OCI-LY3 (cell line): ENCODE data around the gene NMNAT1.
A peak's percentile ranks its signal among the peaks of the same experiment; 100 is the strongest.

ENCODE experiments used
- H2AFZ ChIP-seq: fragments of 200-600, 300-600 bp; shearing (Covaris generic); 2 replicates; pipeline ENCODE4 v1.6.0; 2014; ENCODE audit warnings: antibody characterized with exemption, low read depth, low read length
- H3K27ac ChIP-seq: fragments of 200-600, 300-600 bp; sonication (generic); 2 replicates; pipeline ENCODE4 v1.5.1; 2014; ENCODE audit warnings: mild to moderate bottlenecking, low read length, moderate library complexity, mixed read lengths
- H3K27me3 ChIP-seq: fragments of 200-600, 300-600 bp; sonication (generic); 2 replicates; pipeline ENCODE4 v1.6.1; 2014; ENCODE audit warnings: low read depth, low read length, mixed read lengths
- H3K36me3 ChIP-seq: fragments of 200-600, 300-600 bp; sonication (generic); replicated peaks from 2 replicates; pipeline ENCODE3; 2014; ENCODE audit warnings: low read depth, low read length, mixed read lengths
- H3K4me1 ChIP-seq: fragments of 300-600, 200-600 bp; sonication (generic); 2 replicates; pipeline ENCODE4 v1.6.1; 2014; ENCODE audit warnings: low read length, mixed read lengths
- H3K4me2 ChIP-seq: fragments of 200-600, 300-600 bp; sonication (generic); 2 replicates; pipeline ENCODE4 v1.6.1; 2014; ENCODE audit warnings: low read length, mixed read lengths
- H3K4me3 ChIP-seq: fragments of 300-600, 200-600 bp; sonication (generic); 2 replicates; pipeline ENCODE4 v1.5.1; 2014; ENCODE audit warnings: antibody characterized with exemption, mild to moderate bottlenecking, low read length, moderate library complexity
- H3K79me2 ChIP-seq: fragments of 300-600, 200-600 bp; shearing (Covaris generic); 2 replicates; pipeline ENCODE4 v1.6.1; 2014; ENCODE audit warnings: mild to moderate bottlenecking, low read length, mixed read lengths
- H3K9ac ChIP-seq: fragments of 300-600, 200-600 bp; shearing (Covaris generic); 2 replicates; pipeline ENCODE4 v1.6.0; 2014; ENCODE audit warnings: mild to moderate bottlenecking, low read length, moderate library complexity
- H3K9me3 ChIP-seq: fragments of 200-600, 300-600 bp; shearing (Covaris generic); 2 replicates; pipeline ENCODE4 v1.6.1; 2014; ENCODE audit warnings: low read length, mixed read lengths; ENCODE audit not compliant: insufficient read depth
- H4K20me1 ChIP-seq: fragments of 200-600, 300-600 bp; sonication (generic); 2 replicates; pipeline ENCODE4 v1.6.1; 2016; ENCODE audit warnings: low read length, mixed read lengths; ENCODE audit not compliant: insufficient read depth
- EZH2phosphoT487 ChIP-seq: fragments of 200-600 bp; shearing (Covaris generic); IDR thresholded peaks from 2 replicates; pipeline ENCODE4 v1.6.1; 2018; ENCODE audit warnings: antibody characterized with exemption, mixed run types, low read depth
- TF ChIP-seq, protein P1 (sequence below): fragments of 200-600, 300-600 bp; sonication (generic); IDR thresholded peaks from 2 replicates; pipeline ENCODE4 v1.5.1; 2014; ENCODE audit warnings: antibody characterized with exemption, low read length, low read depth

NMNAT1 gene

GRCh38 chr1:9960706-9961562 lies 17.7 kb downstream of the NMNAT1 start:
- Histone ChIP-seq H3K27ac (peak overlapping the region; percentile 6; the same call in 1 of the 2 replicates), H4K20me1 (no peaks in the 10 kb centered on the region), H3K9ac (no peak overlapping the region), H3K4me2 (peak overlapping the region; percentile 62), H3K9me3 (no peaks in the 10 kb centered on the region), H2AFZ (0 out of 2 replicates have a peak overlapping the region, but pooled peaks have one; percentile 46), H3K27me3 (no peaks in the 10 kb centered on the region), H3K4me1 (peaks cover 10% of the 10 kb centered on the region), H3K36me3 (no peaks in the 10 kb centered on the region), H3K79me2 (no peaks in the 10 kb centered on the region), H3K4me3 (0 out of 2 replicates have a peak overlapping the region, but pooled peaks have one; percentile 15)
- TF ChIP-seq EZH2phosphoT487, result no peak
- TF ChIP-seq, protein P1, sequence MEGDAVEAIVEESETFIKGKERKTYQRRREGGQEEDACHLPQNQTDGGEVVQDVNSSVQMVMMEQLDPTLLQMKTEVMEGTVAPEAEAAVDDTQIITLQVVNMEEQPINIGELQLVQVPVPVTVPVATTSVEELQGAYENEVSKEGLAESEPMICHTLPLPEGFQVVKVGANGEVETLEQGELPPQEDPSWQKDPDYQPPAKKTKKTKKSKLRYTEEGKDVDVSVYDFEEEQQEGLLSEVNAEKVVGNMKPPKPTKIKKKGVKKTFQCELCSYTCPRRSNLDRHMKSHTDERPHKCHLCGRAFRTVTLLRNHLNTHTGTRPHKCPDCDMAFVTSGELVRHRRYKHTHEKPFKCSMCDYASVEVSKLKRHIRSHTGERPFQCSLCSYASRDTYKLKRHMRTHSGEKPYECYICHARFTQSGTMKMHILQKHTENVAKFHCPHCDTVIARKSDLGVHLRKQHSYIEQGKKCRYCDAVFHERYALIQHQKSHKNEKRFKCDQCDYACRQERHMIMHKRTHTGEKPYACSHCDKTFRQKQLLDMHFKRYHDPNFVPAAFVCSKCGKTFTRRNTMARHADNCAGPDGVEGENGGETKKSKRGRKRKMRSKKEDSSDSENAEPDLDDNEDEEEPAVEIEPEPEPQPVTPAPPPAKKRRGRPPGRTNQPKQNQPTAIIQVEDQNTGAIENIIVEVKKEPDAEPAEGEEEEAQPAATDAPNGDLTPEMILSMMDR, result no peak

GRCh38 chr1:9984253-9984652 lies 41.0 kb downstream of the NMNAT1 start:
- Histone ChIP-seq H3K27me3 (no peaks in the 10 kb centered on the region), H3K79me2 (no peaks in the 10 kb centered on the region), H4K20me1 (no peaks in the 10 kb centered on the region), H3K4me1 (no peaks in the 10 kb centered on the region), H3K36me3 (no peaks in the 10 kb centered on the region), H3K9me3 (no peaks in the 10 kb centered on the region), H3K4me2 (no peak overlapping the region), H2AFZ (no peak overlapping the region), H3K9ac (no peak overlapping the region), H3K4me3 (no peak overlapping the region), H3K27ac (no peak overlapping the region)
- no peak for TF ChIP-seq EZH2phosphoT487
- TF ChIP-seq, protein P1, result no peak

DNA sequence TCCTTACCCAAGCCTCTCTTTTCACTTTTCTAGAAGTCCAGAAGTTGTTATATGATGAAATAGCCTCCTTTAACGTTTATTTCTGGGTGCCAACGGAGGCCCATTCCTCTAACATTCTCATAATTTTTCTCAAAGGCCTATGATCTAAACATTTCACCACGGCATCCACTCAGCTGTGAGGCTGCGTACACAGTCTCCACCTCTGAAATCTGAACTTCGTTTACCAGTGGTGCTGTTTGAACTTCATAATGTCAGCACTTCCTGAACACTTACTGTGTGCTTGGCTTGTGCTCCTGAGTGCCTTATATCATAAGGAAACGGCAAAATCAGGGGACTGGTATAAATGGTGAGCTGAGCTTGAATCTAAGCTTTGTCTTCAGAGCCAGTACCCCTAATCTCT lies 41.7 kb downstream of the NMNAT1 start:
- Histone ChIP-seq H3K36me3 (no peaks in the 10 kb centered on the region), H3K9me3 (no peaks in the 10 kb centered on the region), H3K4me1 (no peaks in the 10 kb centered on the region), H3K9ac (no peak overlapping the region), H4K20me1 (no peaks in the 10 kb centered on the region), H3K4me3 (no peak overlapping the region), H3K79me2 (no peaks in the 10 kb centered on the region), H2AFZ (no peak overlapping the region), H3K4me2 (no peak overlapping the region), H3K27me3 (no peaks in the 10 kb centered on the region), H3K27ac (no peak overlapping the region)
- TF ChIP-seq, protein P1, result no peak
- TF ChIP-seq EZH2phosphoT487, result no peak

- TF ChIP-seq EZH2phosphoT487, result no peak
- TF ChIP-seq, protein P1, result no peak
- Histone ChIP-seq H2AFZ (no peak overlapping the region), H3K27ac (no peak overlapping the region), H3K4me3 (no peak overlapping the region), H3K27me3 (peaks cover 6% of the 10 kb centered on the region; the same call in 1 of the 2 replicates), H4K20me1 (no peaks in the 10 kb centered on the region), H3K4me1 (no peaks in the 10 kb centered on the region), H3K4me2 (no peak overlapping the region), H3K79me2 (no peaks in the 10 kb centered on the region), H3K9ac (no peak overlapping the region), H3K36me3 (no peaks in the 10 kb centered on the region), H3K9me3 (no peaks in the 10 kb centered on the region)
Measured at GRCh38 chr1:9989773-9990172, 46.5 kb downstream of the NMNAT1 start.
